HG03469 (cell line): Measurements from ENCODE around the gene ZNF224.
"Not testable (repeated sequence)": the region's sequence is repeated elsewhere in the genome, so short reads cannot be mapped to it uniquely, and the experiment has no call there.

Source experiments
- ATAC-seq: cut with Tn5 transposase; IDR thresholded peaks from one replicate; pipeline ENCODE4 v1.9.1; 2021; ENCODE audit warnings: mild to moderate bottlenecking, moderate library complexity, moderate number of reproducible peaks; ENCODE audit not compliant: unreplicated experiment

Gene ZNF224

DNA sequence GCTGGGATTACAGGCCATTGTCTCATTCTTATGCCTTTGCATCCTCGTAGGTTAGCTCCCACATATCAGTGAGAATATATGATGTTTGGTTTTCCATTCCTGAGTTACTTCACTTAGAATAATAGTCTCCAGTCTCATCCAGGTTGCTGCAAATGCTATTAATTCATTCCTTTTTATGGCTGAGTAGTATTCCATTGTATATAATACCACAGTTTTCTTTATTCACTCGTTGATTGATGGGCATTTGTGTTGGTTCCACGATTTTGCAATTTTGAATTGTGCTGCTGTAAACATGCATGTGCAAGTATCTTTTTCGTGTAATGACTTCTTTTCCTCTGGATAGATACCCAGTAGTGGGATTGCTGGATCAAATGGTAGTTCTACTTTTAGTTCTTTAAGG, 27.0 kb downstream of the ZNF224 start:
- ATAC-seq: not testable (repeated sequence)

DNA sequence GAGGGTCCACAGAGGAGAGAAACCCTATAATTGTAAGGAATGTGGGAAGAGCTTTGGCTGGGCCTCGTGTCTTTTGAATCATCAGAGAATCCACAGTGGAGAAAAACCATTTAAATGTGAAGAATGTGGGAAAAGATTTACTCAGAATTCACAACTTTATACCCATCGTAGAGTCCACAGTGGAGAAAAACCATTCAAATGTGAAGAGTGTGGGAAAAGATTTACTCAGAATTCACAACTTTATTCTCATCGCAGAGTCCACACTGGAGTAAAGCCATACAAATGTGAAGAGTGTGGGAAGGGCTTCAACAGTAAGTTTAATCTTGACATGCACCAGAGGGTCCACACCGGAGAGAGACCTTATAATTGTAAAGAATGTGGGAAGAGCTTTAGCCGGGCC, 37.8 kb downstream of the ZNF224 start:
- ATAC-seq: no peak

DNA sequence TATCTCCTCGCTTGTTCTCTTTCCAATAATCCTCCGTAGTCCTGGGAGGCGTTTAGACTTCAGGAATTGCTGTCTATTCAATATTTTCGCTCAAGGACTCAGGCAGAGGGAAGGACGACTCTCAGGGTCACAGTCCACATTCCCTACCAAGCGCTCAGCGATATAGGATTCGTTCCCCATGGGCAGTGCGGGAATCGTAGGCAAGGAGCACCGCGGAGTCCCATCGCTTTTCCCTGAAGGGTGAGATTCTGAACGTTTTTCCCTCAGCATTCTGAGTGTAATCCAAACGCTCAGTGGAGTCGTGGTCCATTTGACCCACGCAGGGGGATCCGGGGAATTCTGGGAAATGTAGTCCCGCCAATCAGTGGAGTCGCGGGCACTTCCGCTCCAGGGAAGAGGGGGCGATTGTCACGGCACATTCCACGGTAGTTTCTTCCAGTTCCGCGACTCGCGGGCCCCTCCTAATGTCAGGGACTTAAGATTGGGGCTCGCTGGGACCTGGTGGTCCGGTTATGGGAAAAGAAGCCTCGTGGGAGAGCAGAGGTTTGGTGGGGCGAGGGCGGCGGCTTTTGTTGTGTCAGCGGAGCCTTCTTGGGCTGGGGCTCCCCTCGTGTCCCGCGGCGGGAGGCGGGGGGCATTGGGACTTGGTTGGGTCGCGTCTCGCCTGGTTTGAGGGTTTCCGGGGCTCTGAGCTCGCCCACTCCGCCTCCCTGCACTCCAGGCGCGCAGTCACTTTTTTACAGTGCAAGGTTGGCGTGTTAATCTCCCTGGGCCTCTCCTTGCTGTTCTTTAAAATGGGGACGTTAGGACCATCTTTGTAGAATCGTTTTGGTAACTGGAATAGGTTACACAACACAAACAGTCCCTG, 47.3 kb downstream of the ZNF224 start, which contains the start of gene ZNF234:
ZNF234 (plus strand) TSS at position 364 of the 868 bp plus-strand sequence. CDS start 3,079 bp downstream, outside the sequence.
- no peak for ATAC-seq

DNA sequence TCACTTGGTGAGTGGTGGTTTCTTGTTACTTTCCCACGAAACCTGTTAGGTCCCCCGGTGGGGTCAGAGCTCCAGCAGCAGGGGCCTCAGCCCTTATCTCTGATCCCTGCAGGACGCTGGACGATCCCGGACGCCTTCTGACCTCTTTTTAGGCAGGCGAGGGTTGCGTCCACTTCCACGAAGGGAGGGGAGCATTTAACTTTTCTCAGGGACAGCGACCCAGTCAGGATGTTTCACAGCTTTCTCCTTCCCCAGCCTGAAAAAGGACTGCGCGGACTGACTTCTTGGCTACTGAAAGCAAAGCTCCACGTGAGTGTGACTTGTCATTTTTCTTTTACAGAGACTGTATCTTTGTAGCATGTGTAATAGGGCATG, 47.9 kb downstream of the ZNF224 start:
- ATAC-seq: no peak

DNA sequence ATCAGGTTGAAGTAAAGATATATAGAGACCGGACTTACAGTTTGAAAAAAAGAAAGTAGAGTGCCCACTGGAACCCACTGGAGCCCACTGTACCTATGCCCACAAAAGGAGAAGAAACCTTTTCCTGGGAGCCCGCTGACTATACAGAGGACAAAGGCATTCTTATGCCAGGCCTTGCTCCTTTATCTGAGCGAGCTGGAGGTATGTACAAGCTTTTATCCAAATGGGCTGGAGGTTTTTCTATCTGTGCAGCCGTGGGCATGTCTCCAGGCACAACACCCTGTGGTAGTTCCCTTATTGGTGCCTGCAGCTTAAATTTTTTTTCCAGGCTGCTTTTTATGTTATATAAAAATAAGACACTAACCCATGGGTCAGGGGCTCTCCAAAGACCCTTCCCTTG, 55.6 kb downstream of the ZNF224 start:
- no peak for ATAC-seq

DNA sequence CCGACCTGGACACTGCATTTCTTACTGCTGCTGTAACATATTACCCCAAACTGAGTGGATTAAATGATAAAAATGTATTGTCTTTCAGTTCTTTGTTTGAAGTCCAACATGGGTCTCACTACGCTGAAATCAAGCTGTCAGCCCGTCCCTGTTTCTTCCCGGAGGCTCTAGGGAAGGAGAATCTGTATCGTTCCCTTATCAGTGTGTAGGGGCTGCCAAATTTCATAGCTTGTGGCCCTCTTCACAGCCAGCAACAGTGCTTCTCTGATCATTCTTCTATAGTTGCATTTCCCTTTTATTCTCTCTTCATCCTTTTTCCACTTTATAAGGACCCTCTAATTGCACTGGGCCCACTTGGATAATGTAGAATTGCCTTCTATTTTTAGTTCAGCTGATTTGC, 57.3 kb downstream of the ZNF224 start:
- ATAC-seq: no peak

DNA sequence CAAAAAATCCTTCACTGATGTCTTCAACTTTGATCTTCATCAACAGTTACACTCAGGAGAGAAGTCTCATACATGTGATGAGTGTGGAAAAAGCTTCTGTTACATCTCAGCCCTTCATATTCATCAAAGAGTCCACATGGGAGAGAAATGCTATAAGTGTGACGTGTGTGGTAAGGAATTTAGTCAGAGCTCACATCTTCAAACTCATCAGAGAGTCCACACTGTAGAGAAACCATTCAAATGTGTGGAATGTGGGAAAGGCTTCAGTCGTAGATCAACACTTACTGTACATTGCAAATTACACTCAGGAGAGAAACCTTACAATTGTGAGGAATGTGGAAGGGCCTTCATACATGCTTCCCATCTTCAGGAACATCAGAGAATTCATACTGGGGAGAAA, 62.3 kb downstream of the ZNF224 start:
- no peak for ATAC-seq
